ENCODE data around the gene GALNT18. TPM values are rescaled to one million over a fixed set of nuclear protein-coding genes. Genes with fewer than 3 reads are reported as not detected.

The GALNT18 gene
- total RNA-seq, 1 donor from 2014 or later: 76.9 TPM

GRCh38 chr11:11427542-11427941, 194.3 kb downstream of the GALNT18 start:
- DNase-seq: no peak
- Mint-ChIP-seq H3K27me3 (ENCODE audit: unreplicated experiment) (peaks cover 21% of the 10 kb centered on the region), H3K27ac (ENCODE audit: unreplicated experiment) (peak overlapping the region; percentile 84)

DNA sequence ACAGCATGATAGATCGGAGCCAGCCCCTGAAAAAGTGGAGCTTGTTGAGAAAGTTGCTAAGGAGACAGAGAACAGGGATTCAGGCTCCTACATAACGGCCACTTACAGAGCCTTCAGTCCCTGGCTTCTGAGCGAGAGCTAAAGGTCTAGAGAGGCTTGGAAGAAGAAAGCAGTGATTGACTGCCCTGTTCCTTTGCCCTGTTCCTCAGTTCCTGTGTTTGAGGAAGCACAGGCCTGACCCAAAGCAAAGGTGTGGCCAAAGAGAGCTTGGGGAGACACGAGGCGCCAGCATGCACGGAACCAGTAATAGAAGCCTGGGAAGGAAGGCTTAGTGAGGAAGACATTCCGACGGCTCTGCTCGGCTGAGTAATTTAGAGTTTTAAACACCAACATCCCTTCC, 194.7 kb downstream of the GALNT18 start:
- TF ChIP-seq, protein P1, sequence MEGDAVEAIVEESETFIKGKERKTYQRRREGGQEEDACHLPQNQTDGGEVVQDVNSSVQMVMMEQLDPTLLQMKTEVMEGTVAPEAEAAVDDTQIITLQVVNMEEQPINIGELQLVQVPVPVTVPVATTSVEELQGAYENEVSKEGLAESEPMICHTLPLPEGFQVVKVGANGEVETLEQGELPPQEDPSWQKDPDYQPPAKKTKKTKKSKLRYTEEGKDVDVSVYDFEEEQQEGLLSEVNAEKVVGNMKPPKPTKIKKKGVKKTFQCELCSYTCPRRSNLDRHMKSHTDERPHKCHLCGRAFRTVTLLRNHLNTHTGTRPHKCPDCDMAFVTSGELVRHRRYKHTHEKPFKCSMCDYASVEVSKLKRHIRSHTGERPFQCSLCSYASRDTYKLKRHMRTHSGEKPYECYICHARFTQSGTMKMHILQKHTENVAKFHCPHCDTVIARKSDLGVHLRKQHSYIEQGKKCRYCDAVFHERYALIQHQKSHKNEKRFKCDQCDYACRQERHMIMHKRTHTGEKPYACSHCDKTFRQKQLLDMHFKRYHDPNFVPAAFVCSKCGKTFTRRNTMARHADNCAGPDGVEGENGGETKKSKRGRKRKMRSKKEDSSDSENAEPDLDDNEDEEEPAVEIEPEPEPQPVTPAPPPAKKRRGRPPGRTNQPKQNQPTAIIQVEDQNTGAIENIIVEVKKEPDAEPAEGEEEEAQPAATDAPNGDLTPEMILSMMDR (IDR thresholded peaks at IDR 0.05; ENCODE audit: partially characterized antibody, unreplicated experiment): no peak

More at GRCh38 chr11:11427542-11427941, 194.3 kb downstream of the GALNT18 start:
- Mint-ChIP-seq H3K9me3 (ENCODE audit: unreplicated experiment) (peaks cover 9% of the 10 kb centered on the region), H3K4me1 (ENCODE audit: low read depth, unreplicated experiment) (peaks cover 51% of the 10 kb centered on the region), H3K36me3 (ENCODE audit: unreplicated experiment) (peaks cover 5% of the 10 kb centered on the region), H3K4me3 (ENCODE audit: unreplicated experiment) (no peak overlapping the region)
- TF ChIP-seq, protein P1 (IDR thresholded peaks at IDR 0.05; ENCODE audit: partially characterized antibody, unreplicated experiment): no peak

GRCh38 chr11:11426226-11426952, 195.4 kb downstream of the GALNT18 start:
- Mint-ChIP-seq H3K9me3 (ENCODE audit: unreplicated experiment) (peaks cover 9% of the 10 kb centered on the region), H3K27ac (ENCODE audit: unreplicated experiment) (peak overlapping the region; percentile 97), H3K4me3 (ENCODE audit: unreplicated experiment) (peak overlapping the region; percentile 1), H3K27me3 (ENCODE audit: unreplicated experiment) (peaks cover 21% of the 10 kb centered on the region), H3K4me1 (ENCODE audit: low read depth, unreplicated experiment) (peaks cover 55% of the 10 kb centered on the region), H3K36me3 (ENCODE audit: unreplicated experiment) (peaks cover 5% of the 10 kb centered on the region)
- TF ChIP-seq, protein P1 (IDR thresholded peaks at IDR 0.05; ENCODE audit: partially characterized antibody, unreplicated experiment): no peak
- DNase-seq: peak; percentile 46

More for the DNA sequence above, 194.7 kb downstream of the GALNT18 start:
- peaks cover 5% of the 10 kb centered on the region for H3K36me3 Mint-ChIP-seq (ENCODE audit: unreplicated experiment)
- no peak overlapping the region for H3K4me3 Mint-ChIP-seq (ENCODE audit: unreplicated experiment)
- no peak for DNase-seq
- H3K27me3 Mint-ChIP-seq (ENCODE audit: unreplicated experiment): peaks cover 21% of the 10 kb centered on the region
- peak overlapping the region; percentile 68 for H3K27ac Mint-ChIP-seq (ENCODE audit: unreplicated experiment)
- peaks cover 9% of the 10 kb centered on the region for H3K9me3 Mint-ChIP-seq (ENCODE audit: unreplicated experiment)
- peaks cover 54% of the 10 kb centered on the region for H3K4me1 Mint-ChIP-seq (ENCODE audit: low read depth, unreplicated experiment)

GRCh38 chr11:11425806-11426205, 196.0 kb downstream of the GALNT18 start:
- DNase-seq: no peak
- H3K9me3 Mint-ChIP-seq (ENCODE audit: unreplicated experiment): peaks cover 11% of the 10 kb centered on the region
- TF ChIP-seq, protein P1 (IDR thresholded peaks at IDR 0.05; ENCODE audit: partially characterized antibody, unreplicated experiment): no peak
- H3K4me1 Mint-ChIP-seq (ENCODE audit: low read depth, unreplicated experiment): peaks cover 61% of the 10 kb centered on the region
- H3K27me3 Mint-ChIP-seq (ENCODE audit: unreplicated experiment): peaks cover 21% of the 10 kb centered on the region
- H3K27ac Mint-ChIP-seq (ENCODE audit: unreplicated experiment): peak overlapping the region; percentile 97
- H3K36me3 Mint-ChIP-seq (ENCODE audit: unreplicated experiment): peaks cover 5% of the 10 kb centered on the region
- H3K4me3 Mint-ChIP-seq (ENCODE audit: unreplicated experiment): peak overlapping the region; percentile 1

DNA sequence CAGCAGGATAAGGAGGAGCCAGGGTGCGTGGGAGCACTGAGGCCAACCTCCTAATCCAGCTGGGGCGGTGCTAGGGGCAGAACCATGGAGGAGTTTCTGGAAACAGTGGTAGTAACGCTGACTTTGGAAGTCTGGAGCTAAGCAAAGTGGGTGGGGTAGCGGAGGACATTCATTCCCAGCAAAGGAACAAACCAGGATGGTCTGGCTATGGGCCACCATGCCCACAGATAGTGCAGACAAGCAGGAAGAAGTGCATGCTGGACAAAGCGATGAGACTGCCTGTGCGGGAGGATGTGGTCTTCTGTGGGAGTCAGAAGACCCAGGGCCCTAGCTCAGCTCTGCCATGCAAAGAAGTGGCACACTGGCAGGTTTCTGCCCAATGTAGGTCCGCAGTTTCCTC, 197.1 kb downstream of the GALNT18 start:
- Mint-ChIP-seq H3K27me3 (ENCODE audit: unreplicated experiment) (peaks cover 27% of the 10 kb centered on the region), H3K4me3 (ENCODE audit: unreplicated experiment) (no peak overlapping the region), H3K9me3 (ENCODE audit: unreplicated experiment) (peaks cover 17% of the 10 kb centered on the region), H3K36me3 (ENCODE audit: unreplicated experiment) (peaks cover 5% of the 10 kb centered on the region), H3K4me1 (ENCODE audit: low read depth, unreplicated experiment) (peaks cover 72% of the 10 kb centered on the region), H3K27ac (ENCODE audit: unreplicated experiment) (no peak overlapping the region)
- TF ChIP-seq, protein P1 (IDR thresholded peaks at IDR 0.05; ENCODE audit: partially characterized antibody, unreplicated experiment): no peak
- DNase-seq: no peak
